Left cardiac atrium (tissue), 4 donors: Measurements from ENCODE around the gene PIKFYVE. TPM values are rescaled to one million over a fixed set of nuclear protein-coding genes. Genes with fewer than 3 reads are reported as not detected.
"Not testable (repeated sequence)": the region's sequence is repeated elsewhere in the genome, so short reads cannot be mapped to it uniquely, and the experiment has no call there.

Source experiments
- ATAC-seq, 2 donors: fragments of 200-7000 bp; cut with Tn5 transposase; one replicate each; pipeline ENCODE4 v1.9.1; 2020; ENCODE audit warnings: mild to moderate bottlenecking in 2 of 2, moderate library complexity in 2 of 2
- DNase-seq: peaks from one replicate; pipeline ENCODE4 v3.0.0-alpha.2; 2020
- intact Hi-C, 2 donors: fragments of 100-400 bp; cut with DNase I; formaldehyde crosslinking; loops; one replicate each; pipeline versions ENCODE4 v1.14.1 to v1.15.1; 2022 to 2023
- total RNA-seq, 2 donors: library from RNA; stranded (reverse); fragmentation: NEBNext Ultra II Directional; extraction: Animal tissue kit (Norgen Biotek cat#: 25700); gene quantifications; one replicate each; pipeline ENCODE4 v1.2.1, GENCODE V29; 2021
- donor health status: DM: no; HTN: yes; CAD: no.
- donor health status: DM: no; HTN: yes; CAD: no; lungs with severe emphysema.
- donor health status: DM: yes; HTN: yes; CAD: no.
- donor health status: Dilated cardiomyopathy.

The PIKFYVE gene
- total RNA-seq, 2 donors from 2014 or later: 17.2 to 18.6 TPM

GRCh38 chr2:208252716-208253492, 13.2 kb upstream of the PIKFYVE start:
- intact Hi-C loops: loop anchor here in 1 of 2 donors (10.0 kb wide), 1 partner anchor 148 kb away; no protein-coding TSS in a partner anchor
- ATAC-seq (no peak), DNase-seq (no peak)

GRCh38 chr2:208253600-208254117, 12.4 kb upstream of the PIKFYVE start:
- DNase-seq: no peak
- ATAC-seq: no peak
- intact Hi-C loops: loop anchor here in 1 of 2 donors (2.0 to 10.0 kb wide), 2 partner anchors 79 to 149 kb away; no protein-coding TSS in a partner anchor

GRCh38 chr2:208254118-208254870, 11.8 kb upstream of the PIKFYVE start:
- DNase-seq: peak; percentile 87
- intact Hi-C loops: loop anchor here in 1 of 2 donors (2.0 to 10.0 kb wide), 2 partner anchors 79 to 149 kb away; no protein-coding TSS in a partner anchor
- peak; percentile 85 to 86 for ATAC-seq

GRCh38 chr2:208254871-208255556, 11.0 kb upstream of the PIKFYVE start, which contains the start of gene IDH1:
Gene IDH1, minus strand, starts transcription at chr2:208255071. Its CDS starts 3,520 bp downstream, at chr2:208251551.
- peak; percentile 97 for DNase-seq
- peak; percentile 95 to 98 for ATAC-seq
- intact Hi-C loops: loop anchor here in 1 of 2 donors (2.0 to 10.0 kb wide), 2 partner anchors 80 to 150 kb away; no protein-coding TSS in a partner anchor

GRCh38 chr2:208255557-208256106, 10.4 kb upstream of the PIKFYVE start:
- DNase-seq (no peak), ATAC-seq (no peak)
- intact Hi-C loops: loop anchor here in 1 of 2 donors (2.0 to 10.0 kb wide), 2 partner anchors 81 to 151 kb away; no protein-coding TSS in a partner anchor

- DNase-seq (no peak), ATAC-seq (no peak)
- intact Hi-C loops: loop anchor here in 1 of 2 donors (10.0 kb wide), 1 partner anchor 151 kb away; no protein-coding TSS in a partner anchor
Measured at GRCh38 chr2:208256192-208256782, 9.8 kb upstream of the PIKFYVE start.

GRCh38 chr2:208256849-208257813, 8.9 kb upstream of the PIKFYVE start:
- ATAC-seq, DNase-seq: not testable (repeated sequence)
- intact Hi-C loops: loop anchor here in 1 of 2 donors (10.0 kb wide), 1 partner anchor 152 kb away; no protein-coding TSS in a partner anchor

DNA sequence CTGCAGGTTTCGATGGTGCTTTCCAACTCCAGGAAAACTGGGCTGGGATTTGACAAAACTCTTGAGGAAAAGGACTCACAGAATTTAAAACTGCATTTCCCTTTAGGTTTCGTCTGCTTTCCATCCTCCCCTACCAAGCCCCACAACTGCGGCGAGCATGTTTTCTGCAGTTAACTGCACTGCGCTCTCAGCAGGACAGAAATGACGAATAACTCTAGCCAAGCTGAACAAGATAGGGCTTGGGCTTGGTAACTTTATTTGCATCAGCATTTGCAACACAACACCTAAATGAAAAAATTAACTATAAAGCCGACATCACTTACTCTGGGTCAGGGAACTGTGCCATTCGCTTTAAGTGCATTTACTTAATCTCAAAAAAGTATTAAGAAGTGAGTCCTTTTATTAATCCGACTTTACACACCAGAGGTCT, 669 bp upstream of the PIKFYVE start:
- intact Hi-C loops: no loop called here

DNA sequence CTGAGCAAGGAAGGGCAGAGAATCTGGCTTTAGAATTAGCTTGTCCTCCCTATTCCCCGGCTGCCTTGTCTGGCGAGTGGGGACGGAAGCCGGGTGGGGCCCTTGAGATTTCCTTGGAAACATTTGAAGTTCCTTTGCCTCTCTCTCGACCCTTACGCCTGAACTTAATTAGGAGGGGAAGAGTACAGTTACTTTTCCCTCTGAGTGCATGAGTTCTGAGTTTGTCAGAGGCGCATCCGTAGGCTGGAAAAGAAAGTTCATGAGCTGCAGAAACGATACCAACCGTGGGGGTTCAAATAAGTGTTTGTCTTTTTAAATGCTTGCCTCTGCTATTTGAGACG, 468 bp downstream of the PIKFYVE start:
- intact Hi-C loops: no loop called here
- DNase-seq (no peak), ATAC-seq (peak; percentile 1 to 4)

More for the DNA sequence above, 669 bp upstream of the PIKFYVE start:
- DNase-seq: no peak
- ATAC-seq: peak; percentile 28 to 56

DNA sequence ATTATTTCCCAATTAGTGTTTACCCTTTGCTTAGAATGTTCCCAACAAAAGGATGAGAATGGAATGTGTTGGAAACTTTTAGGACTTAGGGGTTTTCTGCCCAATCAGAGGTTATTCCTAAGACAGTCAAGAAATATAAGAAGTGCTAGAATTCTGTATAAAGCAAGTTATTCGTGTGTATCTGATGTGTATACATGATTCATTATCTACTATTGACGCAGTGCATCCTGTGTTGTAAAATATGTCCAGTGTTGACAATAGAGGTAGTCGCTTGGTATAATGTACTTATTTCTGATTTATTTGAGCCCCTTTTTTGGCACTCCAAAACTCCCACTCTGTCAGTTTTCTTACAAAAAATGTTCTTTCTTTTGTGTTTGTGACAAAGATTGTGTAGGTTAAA, 881 bp downstream of the PIKFYVE start:
- DNase-seq (no peak), ATAC-seq (no peak)
- intact Hi-C loops: no loop called here

GRCh38 chr2:208267526-208267925, 1.5 kb downstream of the PIKFYVE start:
- ATAC-seq, DNase-seq, intact Hi-C loops: not testable (repeated sequence)

DNA sequence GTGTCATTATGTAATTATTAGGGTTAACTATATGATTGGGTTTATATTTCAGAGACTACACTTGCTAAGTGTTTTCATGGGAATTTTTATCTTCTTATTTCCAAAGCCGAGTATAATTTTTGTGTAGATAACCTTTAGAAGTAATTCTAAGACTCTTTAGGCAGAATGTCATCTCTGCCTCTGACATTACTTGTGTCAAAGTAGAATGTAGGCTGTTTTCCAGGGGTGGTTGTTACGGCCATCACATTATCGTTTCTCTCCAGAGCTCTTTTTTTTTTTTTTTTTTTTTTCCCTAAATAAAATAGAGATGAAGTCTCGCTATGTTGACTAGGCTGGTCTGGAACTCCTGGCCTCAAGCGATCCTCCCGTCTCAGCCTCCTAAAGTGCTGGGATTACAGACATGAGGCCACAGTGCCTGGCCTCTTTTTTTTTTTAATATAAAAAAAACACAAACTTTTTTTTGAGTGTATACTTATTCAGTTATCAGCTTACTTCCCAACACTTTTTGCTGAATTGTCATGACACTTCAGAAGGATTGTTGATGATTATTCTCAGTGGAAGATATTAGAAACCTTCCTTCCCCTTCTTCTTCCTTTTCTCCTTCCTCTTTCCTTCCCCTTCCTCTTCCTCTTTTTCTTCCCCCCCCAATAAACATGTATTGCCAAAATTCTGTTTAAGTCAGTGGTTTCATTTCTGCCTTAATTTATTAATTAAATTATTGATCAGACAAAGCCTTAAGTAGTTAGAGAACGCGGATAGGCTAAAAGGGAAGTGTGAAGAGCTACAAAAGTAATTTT, 2.3 kb downstream of the PIKFYVE start:
- intact Hi-C loops: no loop called here
- ATAC-seq (no peak), DNase-seq (no peak)

GRCh38 chr2:208269091-208269490, 3.0 kb downstream of the PIKFYVE start:
- no peak for DNase-seq
- intact Hi-C loops: no loop called here
- no peak for ATAC-seq

GRCh38 chr2:208274748-208275147, 8.7 kb downstream of the PIKFYVE start:
- DNase-seq: no peak
- ATAC-seq: no peak
- intact Hi-C loops: no loop called here

DNA sequence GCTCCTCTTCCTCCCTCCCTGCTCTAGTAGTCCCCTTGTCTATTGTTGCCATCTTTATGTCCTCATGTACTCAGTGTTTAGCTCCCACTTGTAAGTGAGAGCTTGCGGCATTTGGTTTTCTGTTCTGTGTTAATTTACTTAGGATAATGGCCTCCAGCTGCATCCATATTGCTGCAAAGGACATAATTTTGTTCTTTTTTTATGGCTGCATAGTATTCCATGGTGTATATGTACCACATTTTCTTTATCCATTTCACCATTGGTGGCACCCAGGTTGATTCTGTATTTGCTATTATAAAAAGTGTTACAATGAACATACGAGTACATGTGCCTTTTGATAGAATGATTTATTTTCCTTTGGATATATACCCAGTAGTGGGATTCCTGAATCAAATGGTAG, 12.5 kb downstream of the PIKFYVE start:
- no peak for DNase-seq
- intact Hi-C loops: no loop called here
- no peak for ATAC-seq

- ATAC-seq (no peak), DNase-seq (no peak)
- intact Hi-C loops: no loop called here
Measured at GRCh38 chr2:208279236-208279635, 13.2 kb downstream of the PIKFYVE start.
